ENCODE results near the gene SNCA. TPM values are rescaled to one million over a fixed set of nuclear protein-coding genes. Genes with fewer than 3 reads are reported as not detected.

SNCA gene
- 1 to 10 TPM; 1.6 to 2.0 TPM for total RNA-seq

GRCh38 chr4:89836897-89837384 is at the start of gene SNCA:
Gene SNCA (minus strand): TSS chr4:89837161. CDS start chr4:89835667, 1,494 bp downstream.
- Mint-ChIP-seq H3K4me3 (peak within 1 kb of the TSS; percentile 66), H3K27me3 (peaks cover 73% of the 10 kb centered on the region), H3K27ac (no peak within 1 kb of the TSS), H3K36me3 (peaks cover 2% of the 10 kb centered on the region), H3K4me1 (peaks cover 21% of the 10 kb centered on the region), H3K9me3 (ENCODE audit: low read depth) (no peaks in the 10 kb centered on the region)
- ATAC-seq (peak; percentile 78), DNase-seq (peak; percentile 43)
- CTCF ChIA-PET, result no interaction called here

GRCh38 chr4:89879215-89879614 is 42.3 kb upstream of the SNCA start:
- DNase-seq (no peak), ATAC-seq (no peak)
- no peak overlapping the region for H3K4me3 Mint-ChIP-seq
- no peaks in the 10 kb centered on the region for H3K9me3 Mint-ChIP-seq (ENCODE audit: low read depth)
- no peak overlapping the region for H3K27ac Mint-ChIP-seq
- CTCF ChIA-PET, result no interaction called here
- no peaks in the 10 kb centered on the region for H3K4me1 Mint-ChIP-seq
- H3K36me3 Mint-ChIP-seq, result no peaks in the 10 kb centered on the region
- H3K27me3 Mint-ChIP-seq, result peaks cover 27% of the 10 kb centered on the region

DNA sequence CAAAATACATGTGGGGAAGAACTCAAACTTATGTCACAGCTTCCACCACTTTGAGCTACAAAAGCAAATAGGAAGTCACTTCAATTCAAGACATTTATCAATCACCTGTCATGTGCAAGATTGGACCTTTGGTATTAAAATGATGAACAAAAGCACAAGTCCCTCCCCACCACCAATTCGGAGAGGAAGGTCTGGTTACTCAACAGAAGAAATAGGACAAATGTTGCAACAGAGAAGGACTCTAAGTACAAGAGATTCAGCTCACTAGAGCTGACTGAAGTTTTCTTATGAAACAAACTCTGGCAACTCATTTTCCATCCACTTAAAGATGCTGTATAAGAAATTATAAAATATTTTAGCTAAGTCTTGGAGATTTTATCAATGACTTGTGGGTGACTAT is 41.6 kb upstream of the SNCA start:
- H3K27ac Mint-ChIP-seq, result no peak overlapping the region
- no peaks in the 10 kb centered on the region for H3K9me3 Mint-ChIP-seq (ENCODE audit: low read depth)
- DNase-seq (no peak), ATAC-seq (no peak)
- H3K4me1 Mint-ChIP-seq, result no peaks in the 10 kb centered on the region
- H3K27me3 Mint-ChIP-seq, result peaks cover 27% of the 10 kb centered on the region
- no peaks in the 10 kb centered on the region for H3K36me3 Mint-ChIP-seq
- CTCF ChIA-PET, result no interaction called here
- H3K4me3 Mint-ChIP-seq, result no peak overlapping the region

GRCh38 chr4:89876548-89876947 is 39.6 kb upstream of the SNCA start:
- Mint-ChIP-seq H3K27me3 (peaks cover 23% of the 10 kb centered on the region), H3K36me3 (no peaks in the 10 kb centered on the region), H3K9me3 (ENCODE audit: low read depth) (no peaks in the 10 kb centered on the region), H3K4me1 (no peaks in the 10 kb centered on the region), H3K4me3 (no peak overlapping the region), H3K27ac (no peak overlapping the region)
- CTCF ChIA-PET, result no interaction called here
- ATAC-seq (no peak), DNase-seq (no peak)

DNA sequence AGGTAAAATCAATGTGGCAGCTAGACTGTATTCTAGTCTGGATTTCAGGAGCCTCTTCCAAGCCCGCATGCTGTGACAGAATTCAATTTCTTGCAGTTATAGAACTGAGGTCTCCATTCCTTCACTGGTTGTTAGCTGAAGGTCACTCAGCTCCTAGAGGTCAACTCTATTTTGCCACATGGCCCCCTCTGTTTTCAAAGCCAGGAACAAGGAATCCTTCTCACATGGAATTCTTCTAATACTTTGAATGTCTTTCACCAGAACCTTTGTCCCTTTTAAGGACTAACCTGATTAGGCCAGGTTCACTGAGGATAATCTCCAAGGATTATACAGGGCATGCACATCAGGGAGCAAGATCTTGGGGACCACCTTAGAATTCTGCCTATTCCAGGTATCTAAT is 34.2 kb upstream of the SNCA start:
- no peaks in the 10 kb centered on the region for H3K4me1 Mint-ChIP-seq
- no peak overlapping the region for H3K27ac Mint-ChIP-seq
- no peaks in the 10 kb centered on the region for H3K36me3 Mint-ChIP-seq
- no peak overlapping the region for H3K4me3 Mint-ChIP-seq
- ATAC-seq, result no peak
- no peak for DNase-seq
- CTCF ChIA-PET, result no interaction called here
- no peaks in the 10 kb centered on the region for H3K9me3 Mint-ChIP-seq (ENCODE audit: low read depth)
- H3K27me3 Mint-ChIP-seq, result peaks cover 19% of the 10 kb centered on the region

DNA sequence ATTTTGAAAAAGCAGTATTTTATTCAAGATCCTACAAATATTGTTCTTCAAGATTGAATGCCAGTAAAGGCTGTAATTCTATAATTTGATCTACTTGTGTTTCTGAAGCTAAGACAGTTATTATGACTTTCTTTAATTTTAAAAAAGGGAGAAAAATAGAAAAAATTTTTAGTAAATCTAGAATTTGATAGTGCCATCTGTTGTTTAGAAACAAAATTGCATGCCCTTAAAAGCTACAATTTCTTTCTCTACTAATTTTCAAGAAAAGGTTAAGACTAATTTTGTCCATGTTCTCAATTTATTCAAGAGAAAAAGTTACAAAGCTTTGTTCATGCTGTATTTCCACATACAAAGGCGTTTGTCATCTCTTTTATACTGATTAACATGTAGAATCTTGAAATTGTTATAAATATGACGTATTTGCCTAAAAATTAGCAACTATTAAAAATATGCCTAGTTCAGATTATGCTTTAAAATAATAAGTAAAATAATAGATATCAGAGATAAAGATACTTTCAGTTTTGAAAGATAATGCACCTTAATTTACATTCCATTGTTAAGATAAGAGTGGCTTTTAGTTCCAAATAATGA is 32.1 kb upstream of the SNCA start:
- DNase-seq (no peak), ATAC-seq (no peak)
- Mint-ChIP-seq H3K27me3 (peaks cover 11% of the 10 kb centered on the region), H3K9me3 (ENCODE audit: low read depth) (no peaks in the 10 kb centered on the region), H3K4me3 (no peak overlapping the region), H3K36me3 (no peaks in the 10 kb centered on the region), H3K27ac (no peak overlapping the region), H3K4me1 (no peaks in the 10 kb centered on the region)
- CTCF ChIA-PET, result no interaction called here

- Mint-ChIP-seq H3K36me3 (no peaks in the 10 kb centered on the region), H3K4me1 (no peaks in the 10 kb centered on the region), H3K4me3 (no peak overlapping the region), H3K27ac (no peak overlapping the region), H3K27me3 (peaks cover 15% of the 10 kb centered on the region), H3K9me3 (ENCODE audit: low read depth) (no peaks in the 10 kb centered on the region)
- no peak for DNase-seq
- CTCF ChIA-PET, result no interaction called here
- ATAC-seq, result no peak
Observed at GRCh38 chr4:89868276-89868675, 31.3 kb upstream of the SNCA start.

- H3K27ac Mint-ChIP-seq, result no peak overlapping the region
- DNase-seq, result no peak
- H3K9me3 Mint-ChIP-seq (ENCODE audit: low read depth), result no peaks in the 10 kb centered on the region
- no peak for ATAC-seq
- H3K4me3 Mint-ChIP-seq, result no peak overlapping the region
- CTCF ChIA-PET, result no interaction called here
- no peaks in the 10 kb centered on the region for H3K36me3 Mint-ChIP-seq
- H3K4me1 Mint-ChIP-seq, result no peaks in the 10 kb centered on the region
- H3K27me3 Mint-ChIP-seq, result peaks cover 27% of the 10 kb centered on the region
Observed at GRCh38 chr4:89863533-89863932, 26.6 kb upstream of the SNCA start.

GRCh38 chr4:89860971-89861370 is 24.0 kb upstream of the SNCA start:
- Mint-ChIP-seq H3K4me1 (no peaks in the 10 kb centered on the region), H3K9me3 (ENCODE audit: low read depth) (no peaks in the 10 kb centered on the region), H3K36me3 (no peaks in the 10 kb centered on the region), H3K27me3 (peaks cover 24% of the 10 kb centered on the region), H3K4me3 (no peak overlapping the region), H3K27ac (no peak overlapping the region)
- no peak for ATAC-seq
- CTCF ChIA-PET, result no interaction called here
- DNase-seq, result no peak

- no peak for ATAC-seq
- Mint-ChIP-seq H3K4me3 (no peak overlapping the region), H3K9me3 (ENCODE audit: low read depth) (no peaks in the 10 kb centered on the region), H3K27me3 (peaks cover 15% of the 10 kb centered on the region), H3K27ac (no peak overlapping the region), H3K4me1 (no peaks in the 10 kb centered on the region), H3K36me3 (peaks cover under 1% of the 10 kb centered on the region)
- DNase-seq, result no peak
- CTCF ChIA-PET, result no interaction called here
Observed at GRCh38 chr4:89855236-89855635, 18.3 kb upstream of the SNCA start.

DNA sequence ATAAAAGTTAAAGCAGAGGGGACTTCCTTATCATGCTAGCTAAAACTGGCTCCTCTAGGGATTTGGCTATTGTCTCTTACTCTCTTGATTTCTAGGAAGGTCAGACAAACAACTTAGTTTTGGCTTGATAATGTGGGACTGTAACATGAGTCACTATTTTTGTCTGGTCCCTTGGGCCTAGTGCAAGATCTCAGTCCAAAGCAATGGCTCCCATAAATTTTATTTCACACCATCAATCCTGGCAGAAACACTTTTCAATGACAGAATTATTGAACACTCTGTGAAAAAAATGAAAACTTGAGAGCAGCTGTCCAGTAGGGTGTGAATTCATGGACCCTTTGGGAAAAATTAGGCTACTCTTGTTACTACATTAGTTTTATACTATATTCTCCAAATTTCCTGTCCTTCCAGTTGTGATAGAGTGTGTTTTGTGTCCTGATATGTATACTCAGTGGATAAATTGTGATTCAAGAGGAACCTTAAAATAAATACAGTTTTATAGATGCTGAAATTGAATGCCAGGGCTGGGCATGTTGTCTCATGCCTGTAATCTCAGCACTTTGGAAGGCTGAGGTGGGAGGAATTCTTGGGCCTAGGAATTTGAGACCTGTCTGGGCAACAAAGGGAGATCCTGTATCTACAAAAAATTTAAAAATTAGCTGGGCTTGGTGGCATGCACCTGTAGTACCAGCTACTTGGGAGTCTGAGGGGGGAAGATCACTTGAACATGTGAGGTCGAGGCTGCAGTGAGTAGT is 10.8 kb upstream of the SNCA start:
- no peak overlapping the region for H3K27ac Mint-ChIP-seq
- CTCF ChIA-PET, result no interaction called here
- ATAC-seq, result no peak
- no peak for DNase-seq
- peaks cover 13% of the 10 kb centered on the region for H3K27me3 Mint-ChIP-seq
- peaks cover 4% of the 10 kb centered on the region for H3K9me3 Mint-ChIP-seq (ENCODE audit: low read depth)
- H3K4me1 Mint-ChIP-seq, result no peaks in the 10 kb centered on the region
- peaks cover 1% of the 10 kb centered on the region for H3K36me3 Mint-ChIP-seq
- H3K4me3 Mint-ChIP-seq, result no peak overlapping the region

DNA sequence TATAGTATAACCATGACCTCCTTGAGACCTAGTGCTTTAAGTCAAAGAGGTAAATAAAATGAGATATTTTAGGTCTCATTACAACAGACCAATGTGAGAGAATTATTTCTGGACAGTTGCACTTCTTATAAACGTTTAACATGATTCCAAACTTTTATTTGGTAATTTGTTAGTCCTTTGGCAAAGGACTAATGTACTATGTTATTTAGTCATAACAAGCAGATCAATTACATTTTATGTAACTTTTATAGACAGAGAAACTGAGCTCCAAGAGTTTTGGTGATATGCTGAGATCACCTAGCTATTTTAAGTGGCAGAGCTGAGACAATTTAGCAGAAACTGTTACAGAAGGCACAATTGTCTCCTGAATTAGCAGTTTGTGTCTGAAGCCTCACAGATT is 2.6 kb upstream of the SNCA start:
- Mint-ChIP-seq H3K36me3 (no peaks in the 10 kb centered on the region), H3K27ac (no peak overlapping the region), H3K4me1 (peaks cover 19% of the 10 kb centered on the region), H3K9me3 (ENCODE audit: low read depth) (no peaks in the 10 kb centered on the region), H3K27me3 (peaks cover 70% of the 10 kb centered on the region), H3K4me3 (no peak overlapping the region)
- CTCF ChIA-PET, result no interaction called here
- DNase-seq (no peak), ATAC-seq (no peak)

- Mint-ChIP-seq H3K9me3 (ENCODE audit: low read depth) (no peaks in the 10 kb centered on the region), H3K27me3 (peaks cover 74% of the 10 kb centered on the region), H3K27ac (no peak overlapping the region), H3K4me3 (peak overlapping the region; percentile 66), H3K4me1 (peaks cover 21% of the 10 kb centered on the region), H3K36me3 (peaks cover 2% of the 10 kb centered on the region)
- DNase-seq, result no peak
- CTCF ChIA-PET, result interaction anchor here (1.0 kb wide), 1 partner anchor 10 kb away, joined by 3 read pairs; no protein-coding TSS in a partner anchor
- ATAC-seq, result no peak
Observed at GRCh38 chr4:89837993-89838390, 1.0 kb upstream of the SNCA start.

GRCh38 chr4:89837385-89837992 is 528 bp upstream of the SNCA start:
- H3K27me3 Mint-ChIP-seq, result peaks cover 76% of the 10 kb centered on the region
- H3K27ac Mint-ChIP-seq, result no peak overlapping the region
- peaks cover 21% of the 10 kb centered on the region for H3K4me1 Mint-ChIP-seq
- peak overlapping the region; percentile 66 for H3K4me3 Mint-ChIP-seq
- ATAC-seq, result peak; percentile 72
- peaks cover 2% of the 10 kb centered on the region for H3K36me3 Mint-ChIP-seq
- DNase-seq, result peak; percentile 46
- CTCF ChIA-PET, result interaction anchor here (1.0 kb wide), 1 partner anchor 10 kb away, joined by 3 read pairs; no protein-coding TSS in a partner anchor
- H3K9me3 Mint-ChIP-seq (ENCODE audit: low read depth), result no peaks in the 10 kb centered on the region
